GM19438 (cell line): Measurements from ENCODE around the gene MEGF11.
"Not testable (repeated sequence)": the region's sequence is repeated elsewhere in the genome, so short reads cannot be mapped to it uniquely, and the experiment has no call there.

Source experiments
- ATAC-seq: cut with Tn5 transposase; IDR thresholded peaks from one replicate; pipeline ENCODE4 v1.9.1; 2021; ENCODE audit warnings: low read depth; ENCODE audit not compliant: unreplicated experiment

The MEGF11 gene

DNA sequence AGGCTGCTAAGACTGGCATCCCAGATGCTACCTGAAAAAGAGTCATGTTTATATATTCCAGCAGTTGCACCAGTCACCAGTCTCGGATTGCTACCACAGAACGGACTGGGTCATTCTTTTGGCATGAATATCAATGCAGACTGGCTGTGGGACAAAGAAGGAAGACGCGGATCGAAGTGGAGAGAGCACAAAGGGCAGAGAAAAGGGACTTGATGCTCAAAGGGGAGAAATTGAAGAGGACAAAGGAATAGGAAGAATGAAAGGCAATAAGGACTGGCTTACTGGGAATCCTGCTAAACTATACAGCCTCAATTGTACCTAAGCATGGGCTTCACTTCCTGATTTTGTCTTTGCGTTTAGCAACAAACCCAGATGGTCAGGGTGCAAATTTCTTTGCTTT lies 24.5 kb upstream of the MEGF11 start:
- no peak for ATAC-seq

DNA sequence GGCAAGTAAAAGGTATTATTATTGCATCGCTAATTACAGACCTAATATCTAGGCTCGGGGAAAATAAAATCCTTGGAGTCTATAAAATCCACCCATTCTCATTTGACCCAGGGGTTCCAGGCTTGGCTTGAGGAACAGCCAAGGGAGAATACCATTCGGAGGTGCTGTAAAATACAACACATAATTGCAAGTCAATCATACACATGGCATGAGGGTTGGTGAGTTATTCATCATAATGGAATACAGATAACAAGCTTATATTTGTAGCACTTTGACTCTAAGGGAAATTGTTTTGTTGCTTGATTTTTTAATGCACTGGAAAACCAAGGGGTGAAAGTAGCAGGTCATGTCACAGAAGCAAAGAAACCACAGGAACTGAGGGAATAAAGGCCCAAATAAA lies 23.0 kb upstream of the MEGF11 start:
- ATAC-seq: no peak

DNA sequence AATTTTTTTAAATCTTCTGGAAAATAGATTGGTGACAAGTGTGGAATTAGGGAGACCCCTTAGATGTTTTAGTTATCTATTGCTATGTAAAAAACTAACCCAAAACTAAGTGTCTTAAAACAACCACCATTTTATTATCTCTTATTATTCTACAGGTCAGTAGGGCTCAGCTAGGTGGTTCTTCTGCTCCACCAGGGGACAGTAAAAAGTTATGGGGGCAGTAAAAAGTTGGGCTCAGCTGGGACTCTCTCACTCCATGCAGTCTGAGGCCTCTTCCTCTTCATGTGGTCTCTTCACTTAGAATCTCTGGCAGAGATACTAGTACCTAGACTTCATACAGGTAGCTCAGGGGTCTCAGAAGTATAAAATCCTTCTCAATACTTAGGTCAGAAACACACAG lies 21.8 kb upstream of the MEGF11 start:
- ATAC-seq: no peak

DNA sequence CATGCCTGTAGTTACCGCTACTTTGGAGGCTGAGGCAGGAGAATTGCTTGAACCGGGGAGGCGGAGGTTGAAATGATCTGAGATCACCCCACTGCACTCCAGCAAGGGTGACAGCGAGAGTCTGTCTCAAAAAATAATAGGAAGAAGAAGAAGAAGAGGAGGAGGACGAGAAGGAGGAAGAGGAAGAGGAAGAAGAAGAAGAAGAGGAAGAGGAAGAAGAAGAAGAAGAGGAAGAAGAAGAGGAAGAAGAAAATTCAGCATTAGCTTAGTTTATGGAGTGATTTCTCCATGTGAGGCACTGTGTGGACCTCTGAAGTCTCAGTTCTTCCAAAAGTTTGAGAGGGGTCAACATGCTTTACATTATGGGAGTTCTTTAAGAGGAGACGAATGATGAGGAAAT lies 17.4 kb upstream of the MEGF11 start:
- ATAC-seq: no peak

DNA sequence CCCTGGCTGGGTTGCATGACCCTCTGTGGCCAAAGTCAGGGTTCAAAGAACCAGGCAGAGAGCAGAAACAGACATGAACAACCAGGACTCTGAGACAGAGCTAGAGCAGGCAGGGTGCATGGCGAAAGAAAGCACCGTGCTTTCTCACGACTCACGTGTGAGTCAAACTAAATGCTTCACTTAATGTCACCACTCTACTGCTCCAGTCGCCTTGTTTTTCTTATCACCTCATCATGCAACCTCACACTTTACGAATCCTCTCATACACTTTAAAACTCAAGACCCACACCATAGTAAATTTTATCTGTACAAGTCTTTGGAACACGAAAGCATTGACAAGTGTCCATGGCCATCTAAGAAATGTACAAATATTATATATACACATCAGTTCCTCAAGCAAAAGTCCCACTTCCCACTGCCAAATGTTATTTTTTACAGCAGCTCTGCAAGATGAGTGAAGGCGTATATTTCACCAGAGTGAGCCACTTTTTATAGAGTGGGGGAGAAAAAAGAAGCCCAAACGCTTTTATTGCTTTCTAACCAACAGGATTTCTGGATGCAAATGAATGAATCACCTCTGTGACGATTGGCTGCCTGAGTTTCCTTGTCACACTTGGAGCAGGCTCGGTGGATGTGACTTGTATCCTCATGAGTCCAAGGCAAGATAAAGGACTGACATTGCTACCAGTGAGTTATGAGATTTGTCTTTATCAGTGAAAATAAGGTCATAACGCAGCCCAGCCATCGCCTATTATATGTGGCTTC lies 16.0 kb upstream of the MEGF11 start:
- no peak for ATAC-seq

DNA sequence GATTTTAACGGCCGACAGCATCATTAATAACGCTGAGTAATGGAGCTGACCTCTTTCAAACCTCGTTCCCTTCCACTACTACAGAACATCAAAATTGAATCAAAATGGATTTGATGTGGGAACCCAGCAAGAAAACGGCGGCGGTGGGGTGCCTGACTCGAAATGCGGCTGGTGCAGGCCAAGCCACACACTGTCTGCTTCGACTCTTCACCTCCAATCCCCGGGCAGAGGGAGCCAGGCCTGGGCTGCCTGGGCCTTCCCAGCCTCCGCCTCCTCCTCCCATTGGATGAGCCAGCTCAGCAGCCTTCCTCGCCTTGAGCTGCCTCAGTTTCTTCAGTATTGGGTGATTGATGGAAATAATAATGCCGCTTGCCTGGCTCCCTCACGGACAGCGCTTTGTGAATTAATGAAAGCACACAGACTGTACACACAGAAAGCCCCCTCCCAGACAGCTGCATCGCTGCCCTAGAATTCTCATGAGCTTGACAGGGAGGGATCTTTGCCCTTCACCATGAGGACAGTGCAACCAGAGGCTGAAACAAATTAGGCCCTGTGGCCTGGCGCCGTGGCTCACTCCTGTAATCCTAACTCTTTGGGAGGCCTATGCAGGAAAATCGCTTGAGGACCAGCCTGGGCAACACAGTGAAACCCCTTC lies 11.4 kb upstream of the MEGF11 start:
- ATAC-seq: no peak

DNA sequence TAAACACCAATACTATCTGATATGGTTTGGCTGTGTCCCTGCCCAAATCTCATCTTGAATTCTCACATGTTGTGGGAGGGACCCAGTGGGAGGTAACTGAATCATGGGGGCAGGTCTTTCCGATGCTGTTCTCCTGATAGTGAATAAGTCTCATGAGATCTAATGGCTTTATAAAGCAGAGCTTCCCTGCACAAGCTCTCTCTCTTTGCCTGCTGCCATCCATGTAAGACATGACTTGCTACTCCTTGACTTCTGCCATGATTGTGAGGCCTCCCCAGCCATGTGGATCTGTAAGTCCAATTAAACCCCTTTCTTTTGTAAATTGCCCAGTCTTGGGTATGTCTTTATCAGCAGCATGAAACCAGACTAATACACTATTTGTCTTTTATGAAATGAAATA lies 9.3 kb upstream of the MEGF11 start:
- ATAC-seq: not testable (repeated sequence)

DNA sequence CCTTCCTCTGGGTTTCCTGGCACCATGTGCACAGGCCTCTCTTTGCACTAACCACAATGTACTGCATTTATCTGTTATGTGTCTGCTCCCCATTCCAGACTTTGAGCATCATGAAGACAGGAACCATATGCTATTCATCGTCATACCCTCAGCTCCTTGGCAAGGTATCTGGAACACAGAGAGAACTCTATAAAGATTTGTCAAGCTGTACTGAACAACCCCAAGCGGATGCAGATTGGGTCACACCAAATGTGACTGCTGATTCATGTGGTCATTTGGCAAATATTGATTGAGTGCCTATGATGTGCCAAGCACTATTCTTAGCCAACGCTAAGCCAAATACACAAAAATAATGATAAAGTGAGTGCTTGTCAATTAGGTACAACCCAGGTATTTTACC lies 7.5 kb upstream of the MEGF11 start:
- no peak for ATAC-seq

DNA sequence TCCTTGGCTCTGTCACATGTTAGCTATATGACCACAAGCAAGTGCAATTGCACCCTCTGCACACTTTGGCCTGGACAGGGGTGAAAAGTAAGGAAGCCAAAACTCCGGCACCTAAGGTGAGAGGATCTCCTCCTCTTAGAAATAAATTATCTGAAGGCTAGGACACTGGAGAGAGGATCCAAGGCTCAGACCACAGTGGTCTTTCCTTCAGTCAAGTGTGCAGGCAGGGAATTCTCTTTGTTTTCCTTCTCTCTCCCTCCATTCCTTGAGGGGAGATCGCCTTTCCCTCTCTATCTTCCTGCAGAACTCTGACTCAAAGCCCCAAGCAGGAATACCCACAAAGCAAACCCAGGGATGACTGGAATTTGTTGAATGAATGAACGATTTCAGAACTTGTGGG lies 3.1 kb upstream of the MEGF11 start:
- no peak for ATAC-seq

DNA sequence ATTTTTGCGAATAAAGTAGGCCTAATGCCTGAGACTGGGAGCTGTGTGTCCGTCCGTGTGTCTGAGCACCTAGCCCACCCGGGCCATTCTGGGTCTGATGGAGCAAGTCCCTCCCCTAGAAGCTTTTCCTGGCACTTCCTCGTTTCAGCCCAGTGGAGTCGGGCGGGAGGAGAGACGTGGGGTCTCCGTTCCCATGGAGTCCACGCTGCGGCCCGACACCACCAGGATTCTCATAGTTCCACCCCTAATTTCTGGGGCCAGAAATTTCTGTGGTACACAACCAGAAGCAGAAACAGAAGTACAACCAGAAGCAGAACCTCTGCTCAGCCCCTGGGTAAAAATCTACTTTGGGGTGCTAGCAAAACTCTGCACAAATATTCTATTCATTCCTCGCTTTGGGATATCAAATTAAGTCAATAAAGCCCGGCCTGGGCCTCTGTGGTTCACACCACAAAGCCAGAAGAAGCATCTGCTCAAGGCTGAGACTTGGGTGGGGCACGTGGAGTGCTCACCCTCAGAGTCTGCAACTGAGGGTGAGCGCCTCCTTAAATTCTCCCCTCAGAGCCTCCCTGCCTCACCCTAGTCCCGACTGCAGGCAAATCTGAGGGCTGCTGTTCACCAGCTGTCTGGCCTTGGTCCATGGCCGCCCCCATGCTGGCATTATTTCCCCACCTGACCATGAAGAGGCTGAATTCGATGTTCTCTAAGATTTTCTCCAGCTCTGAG lies 1.6 kb upstream of the MEGF11 start:
- ATAC-seq: no peak

DNA sequence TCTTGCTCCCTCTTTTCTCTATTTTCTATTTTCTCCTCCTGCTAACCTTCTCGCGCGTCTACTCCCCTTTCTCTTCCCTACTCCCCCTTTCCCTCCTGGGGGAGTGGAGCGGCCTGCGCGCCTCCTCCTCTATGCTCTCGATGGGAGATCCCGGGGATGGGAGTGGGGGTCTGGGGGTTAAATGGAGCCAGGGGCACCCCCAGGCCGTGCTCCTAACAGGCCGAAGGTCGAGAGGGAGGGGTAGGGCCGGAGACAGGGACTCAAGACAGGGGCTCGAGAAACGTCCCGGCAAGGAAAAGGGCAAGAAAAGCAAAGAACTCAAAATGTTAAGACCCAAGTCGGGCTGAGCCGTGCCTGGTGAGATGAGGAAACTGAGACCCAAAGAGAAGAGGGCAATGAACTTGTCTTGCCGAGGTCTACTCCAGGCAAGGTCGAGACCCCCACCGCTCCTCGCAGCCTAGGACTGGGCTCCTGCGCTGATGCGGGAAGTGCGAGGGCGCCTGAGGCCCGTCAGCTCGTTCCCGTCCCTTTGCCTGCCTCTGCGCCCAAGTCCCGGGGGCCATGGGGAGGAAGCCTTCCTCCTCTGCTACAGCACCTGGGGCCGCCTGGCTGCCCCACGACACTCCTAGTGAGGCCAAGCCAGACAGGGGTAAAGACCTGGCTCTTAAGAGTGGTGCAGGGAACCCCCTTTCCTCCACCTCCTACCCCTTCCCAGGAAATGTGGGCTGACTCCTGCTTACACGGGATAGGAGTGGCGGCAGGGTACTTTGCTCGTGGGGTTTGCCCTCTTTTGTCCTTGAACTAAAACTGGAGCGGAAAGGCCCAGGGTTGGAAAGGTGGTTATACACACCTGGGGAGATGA lies 770 bp upstream of the MEGF11 start:
- ATAC-seq: no peak

DNA sequence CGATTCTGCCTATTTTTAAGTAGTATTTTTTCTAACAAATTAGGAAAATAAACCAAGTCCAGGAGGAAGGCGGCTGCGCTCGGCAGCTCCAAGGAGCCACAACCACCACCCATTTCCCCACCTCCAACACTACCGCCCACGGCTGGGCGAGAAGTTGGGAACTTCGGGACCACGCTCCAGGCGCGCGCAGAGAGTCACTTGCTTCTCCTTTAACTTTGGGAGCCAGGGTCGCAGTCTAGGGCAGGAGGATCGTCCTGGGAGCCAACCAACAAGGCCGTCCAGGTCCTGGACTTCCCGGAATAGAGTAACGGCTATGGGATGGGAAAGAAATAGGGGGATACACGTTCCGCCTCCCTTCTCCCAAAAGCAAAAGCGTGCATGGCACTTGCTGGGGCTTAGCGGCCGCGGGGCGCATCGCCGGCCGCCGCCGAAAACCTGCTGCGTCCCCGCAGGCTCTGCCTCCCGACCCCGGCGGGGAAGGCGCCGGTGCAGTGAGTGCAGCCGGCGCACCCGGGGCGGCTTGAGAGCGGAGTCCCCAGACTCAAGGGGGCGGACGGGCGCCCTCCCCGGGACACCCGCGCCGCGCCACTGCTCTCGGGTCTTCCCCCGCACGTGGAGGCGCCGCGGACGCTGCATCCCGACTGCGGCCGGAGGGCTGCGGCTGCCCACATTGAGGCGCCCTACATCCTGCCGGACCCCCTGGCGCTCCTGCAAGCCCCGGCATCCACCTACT lies 699 bp downstream of the MEGF11 start:
- no peak for ATAC-seq

DNA sequence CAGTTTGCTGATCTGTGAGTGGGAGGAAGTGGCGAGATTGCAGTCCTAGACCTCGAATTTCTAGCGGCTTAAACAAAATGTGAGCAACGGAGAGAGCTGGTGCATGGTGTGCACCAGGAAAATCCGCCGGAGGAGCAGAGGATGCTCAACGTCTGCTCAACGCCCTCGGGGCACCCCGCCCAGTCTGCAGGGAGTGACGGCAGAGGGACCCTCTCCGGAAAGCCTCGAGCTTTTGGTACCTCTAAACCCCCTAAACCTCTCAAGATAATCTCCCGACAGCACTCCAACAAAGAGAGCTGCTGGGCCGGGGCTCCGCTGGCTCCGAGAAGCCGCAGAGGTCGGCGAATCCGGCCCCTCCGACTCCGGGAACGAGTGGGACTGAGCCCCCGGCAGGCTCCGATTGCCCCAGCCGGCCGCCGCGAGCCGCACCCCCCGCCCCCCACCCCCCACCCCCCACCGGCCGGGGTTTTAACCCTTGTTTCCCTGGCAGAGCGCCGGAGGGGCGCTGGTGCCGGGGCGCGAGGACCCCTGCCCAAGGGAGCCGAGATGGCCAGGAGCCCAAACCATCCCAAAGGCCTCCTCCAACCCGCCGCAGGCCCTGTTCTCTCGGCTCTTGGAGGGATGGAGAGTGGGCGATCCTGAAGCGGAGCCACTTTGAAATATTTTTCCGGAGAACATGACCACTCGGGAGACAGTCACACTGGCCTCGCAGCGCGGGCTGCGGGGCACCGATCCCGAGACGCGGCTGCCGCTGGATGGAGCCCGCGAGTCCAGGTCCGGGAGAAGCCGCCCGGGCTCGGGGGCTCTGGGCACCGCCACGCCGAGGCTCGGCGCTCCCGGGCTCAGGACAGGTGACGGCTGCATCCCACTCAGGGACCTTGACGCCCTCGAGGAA lies 1.5 kb downstream of the MEGF11 start:
- no peak for ATAC-seq

DNA sequence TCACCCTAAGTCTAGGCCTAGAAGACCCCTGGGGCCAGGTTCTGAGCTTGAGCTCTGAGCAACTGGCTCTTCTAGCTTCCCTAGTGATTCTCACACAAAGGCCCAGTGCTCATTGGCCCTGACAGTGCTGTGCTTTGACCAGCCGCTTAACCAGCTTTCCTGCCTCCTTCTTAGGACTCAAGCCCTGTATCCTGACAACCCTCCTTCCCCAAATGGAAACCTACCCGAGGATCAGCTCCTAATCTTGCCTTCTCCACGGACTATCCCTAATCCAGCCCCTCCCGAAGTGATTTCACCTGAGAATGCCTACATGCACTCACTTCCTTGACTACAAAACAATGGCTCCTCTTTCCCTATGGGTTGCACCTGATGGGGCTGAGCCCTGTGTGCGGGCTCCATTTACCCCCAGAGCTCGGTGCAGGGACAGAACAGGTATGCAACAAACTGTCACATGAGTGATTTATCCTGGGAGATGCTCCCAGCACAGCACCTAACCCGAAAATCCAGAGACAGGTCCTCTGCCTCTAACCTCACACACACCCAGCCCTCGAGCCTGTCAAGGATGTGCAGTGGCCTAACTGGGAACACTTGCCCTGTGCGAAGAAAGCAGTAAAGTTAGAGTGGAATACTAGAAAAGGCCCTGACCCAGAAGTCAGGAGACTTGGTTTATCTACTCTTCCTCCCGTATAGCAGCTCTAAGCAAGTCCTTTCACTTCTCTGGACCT lies 2.3 kb downstream of the MEGF11 start:
- no peak for ATAC-seq

DNA sequence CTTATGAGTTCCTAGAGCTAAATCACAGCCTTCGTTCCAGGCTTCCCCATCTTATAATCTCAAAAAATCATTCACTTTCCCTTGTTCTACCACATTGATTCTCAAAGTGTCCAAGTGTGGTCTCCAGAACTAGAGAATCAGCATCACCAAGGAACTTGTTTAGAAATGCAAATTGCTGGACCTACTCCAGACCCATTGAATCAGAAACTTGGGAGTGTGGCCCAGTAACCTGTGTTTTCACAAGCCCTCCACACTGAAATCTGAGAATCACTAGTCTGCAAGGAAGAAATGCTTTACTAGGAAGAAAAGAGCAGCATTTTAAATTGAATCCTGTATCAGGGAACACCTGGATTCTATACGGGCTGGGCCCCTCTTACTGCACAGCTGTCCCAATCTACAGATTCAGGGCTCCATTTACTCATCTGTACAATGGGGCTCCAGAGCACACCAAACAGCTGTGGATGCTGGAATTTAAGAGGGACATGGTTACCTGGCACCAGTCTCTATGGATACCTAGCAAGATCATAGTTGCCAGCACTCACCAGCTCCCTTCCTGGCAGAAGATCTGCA lies 3.9 kb downstream of the MEGF11 start:
- ATAC-seq: no peak

DNA sequence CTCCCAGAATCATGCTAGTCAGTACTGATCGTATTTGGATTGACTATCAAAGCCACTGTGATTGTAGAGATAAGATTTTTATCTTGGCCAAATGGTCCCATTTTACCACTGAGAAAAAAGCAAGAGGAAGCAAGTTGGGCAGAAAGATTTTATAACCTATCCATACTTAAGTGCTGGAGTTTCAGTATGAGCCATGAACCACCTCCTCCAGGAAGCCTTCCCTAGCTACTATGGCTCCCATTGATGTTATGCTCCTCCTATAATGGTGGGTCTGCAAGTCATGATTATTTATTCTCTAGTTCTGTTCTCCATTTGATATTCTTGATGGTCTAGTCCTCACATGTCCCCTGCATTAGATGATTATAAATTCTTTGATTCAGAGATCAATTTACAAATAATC lies 6.6 kb downstream of the MEGF11 start:
- ATAC-seq: no peak

DNA sequence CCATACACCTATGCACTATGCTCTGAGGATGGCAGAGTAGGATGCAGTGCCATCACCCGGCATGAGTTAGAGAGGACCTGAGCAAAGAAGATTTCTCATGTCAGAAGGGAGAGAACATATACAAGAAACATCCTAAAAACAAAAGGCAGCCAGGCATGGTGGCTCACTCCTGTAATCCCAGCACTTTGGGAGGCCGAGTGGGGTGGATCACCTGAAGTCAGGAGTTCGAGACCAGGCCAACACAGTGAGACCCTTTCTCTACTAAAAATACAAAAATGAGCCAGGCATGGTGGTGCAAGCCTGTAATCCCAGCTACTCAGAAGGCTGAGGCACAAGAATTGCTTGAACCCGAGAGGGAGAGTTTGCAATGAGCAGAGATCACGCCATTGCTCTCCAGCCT lies 7.7 kb downstream of the MEGF11 start:
- ATAC-seq: not testable (repeated sequence)

DNA sequence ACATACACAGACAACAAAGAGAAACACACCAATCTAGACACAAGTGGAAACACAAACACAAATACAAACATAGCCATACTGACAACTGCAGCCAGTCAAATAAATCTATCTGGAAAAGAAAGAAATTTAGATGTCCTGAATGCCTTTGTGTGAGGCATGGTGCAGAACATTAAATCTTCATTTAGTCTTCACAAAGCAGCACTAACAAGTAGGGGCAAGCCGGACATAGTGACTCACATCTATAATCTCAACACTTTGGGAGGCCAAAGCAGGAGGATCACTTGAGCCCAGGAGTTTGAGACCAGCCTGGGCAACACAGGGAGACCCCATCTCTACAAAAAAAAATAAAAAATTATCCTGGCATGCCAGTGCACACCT lies 11.7 kb downstream of the MEGF11 start:
- ATAC-seq: no peak
